LNCaP clone FGC (cell line): ENCODE measurements around the gene RBM46.
"Not testable (repeated sequence)": the region's sequence is repeated elsewhere in the genome, so short reads cannot be mapped to it uniquely, and the experiment has no call there.

Experiments
- DNase-seq: peaks from one replicate; pipeline ENCODE4 v3.0.0-alpha.2; 2011; ENCODE audit warnings: low read depth
- H3K4me3 ChIP-seq: 2 replicates; pipeline ENCODE4 v1.5.1; 2011; ENCODE audit warnings: mild to moderate bottlenecking, low read depth, low read length, control low read depth
- TF ChIP-seq, protein P1 (sequence below): IDR thresholded peaks from 2 replicates; pipeline ENCODE4 v1.5.1; 2012; ENCODE audit warnings: mild to moderate bottlenecking; ENCODE audit not compliant: control insufficient read depth, insufficient read depth; ENCODE audit errors: extremely low read depth

Gene RBM46

DNA sequence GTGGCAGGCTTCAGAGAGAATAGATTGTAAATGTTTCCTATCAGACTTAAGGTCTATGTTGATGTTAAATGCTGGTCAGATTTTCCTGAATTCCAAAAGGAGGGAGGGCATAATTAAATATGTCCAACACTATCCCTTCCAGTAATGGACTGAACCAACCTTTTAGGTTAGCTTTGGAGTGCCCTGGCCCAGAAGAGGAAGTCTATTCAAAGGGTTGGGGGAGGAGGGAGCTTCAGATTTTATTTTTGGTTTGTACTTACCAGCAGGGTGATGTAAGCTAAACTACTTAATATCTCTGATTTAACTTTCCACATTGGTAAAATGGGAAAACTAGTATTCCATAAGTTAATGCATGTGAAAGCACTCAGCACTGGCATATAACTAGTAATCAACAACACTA, 91.1 kb downstream of the RBM46 start:
- DNase-seq: no peak
- TF ChIP-seq, protein P1, sequence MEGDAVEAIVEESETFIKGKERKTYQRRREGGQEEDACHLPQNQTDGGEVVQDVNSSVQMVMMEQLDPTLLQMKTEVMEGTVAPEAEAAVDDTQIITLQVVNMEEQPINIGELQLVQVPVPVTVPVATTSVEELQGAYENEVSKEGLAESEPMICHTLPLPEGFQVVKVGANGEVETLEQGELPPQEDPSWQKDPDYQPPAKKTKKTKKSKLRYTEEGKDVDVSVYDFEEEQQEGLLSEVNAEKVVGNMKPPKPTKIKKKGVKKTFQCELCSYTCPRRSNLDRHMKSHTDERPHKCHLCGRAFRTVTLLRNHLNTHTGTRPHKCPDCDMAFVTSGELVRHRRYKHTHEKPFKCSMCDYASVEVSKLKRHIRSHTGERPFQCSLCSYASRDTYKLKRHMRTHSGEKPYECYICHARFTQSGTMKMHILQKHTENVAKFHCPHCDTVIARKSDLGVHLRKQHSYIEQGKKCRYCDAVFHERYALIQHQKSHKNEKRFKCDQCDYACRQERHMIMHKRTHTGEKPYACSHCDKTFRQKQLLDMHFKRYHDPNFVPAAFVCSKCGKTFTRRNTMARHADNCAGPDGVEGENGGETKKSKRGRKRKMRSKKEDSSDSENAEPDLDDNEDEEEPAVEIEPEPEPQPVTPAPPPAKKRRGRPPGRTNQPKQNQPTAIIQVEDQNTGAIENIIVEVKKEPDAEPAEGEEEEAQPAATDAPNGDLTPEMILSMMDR: no peak
- H3K4me3 ChIP-seq: no peak overlapping the region

DNA sequence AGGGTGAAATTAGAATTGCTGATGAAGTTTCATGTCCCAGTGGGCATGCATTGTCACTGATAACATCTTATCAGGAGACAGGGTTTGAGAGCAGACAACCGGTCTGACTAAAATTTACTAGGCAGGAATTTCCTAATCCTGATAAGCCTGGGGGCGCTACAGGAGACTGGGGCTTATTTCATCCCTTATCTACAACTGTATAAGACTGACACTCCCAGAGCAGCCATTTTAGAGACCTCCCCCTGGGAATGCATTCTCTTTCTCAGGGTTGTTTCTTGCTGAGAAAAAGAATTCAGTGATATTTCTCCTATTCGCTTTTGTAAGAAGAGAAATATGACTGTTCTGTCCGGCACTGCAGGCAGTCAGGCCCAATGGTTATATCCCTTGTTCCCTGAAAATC, 93.0 kb downstream of the RBM46 start:
- not testable (repeated sequence) for H3K4me3 ChIP-seq, DNase-seq

DNA sequence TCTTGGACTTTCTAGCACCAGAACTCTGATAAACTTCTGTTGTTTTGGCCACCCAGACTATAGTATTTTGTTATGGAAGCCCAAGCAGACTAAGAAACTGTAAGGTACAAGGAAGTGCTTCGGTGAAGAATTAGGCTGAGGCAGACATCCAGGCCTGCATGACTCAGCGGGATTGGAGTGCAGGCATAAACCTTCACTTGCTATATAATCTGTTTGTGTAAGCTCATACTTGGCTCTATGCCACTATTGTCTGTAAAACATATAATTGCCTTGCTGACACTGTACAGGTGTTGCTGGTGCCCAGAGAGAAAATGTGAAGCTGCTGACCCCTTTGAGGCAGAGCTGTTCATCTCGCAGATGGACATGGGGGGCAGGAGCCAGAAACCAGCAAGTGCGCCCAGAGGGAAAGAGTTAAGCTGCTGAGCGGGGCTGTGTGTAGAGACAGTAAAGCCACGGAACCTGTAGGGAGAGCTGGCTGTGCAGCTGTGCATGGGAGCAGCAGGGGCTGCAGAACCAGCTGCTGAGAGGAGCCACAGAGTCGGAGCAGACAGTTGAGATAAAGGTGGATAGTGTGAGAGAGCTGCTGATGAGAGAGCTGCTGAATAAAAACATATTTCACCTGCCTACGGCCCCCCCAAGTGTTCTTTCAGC, 96.2 kb downstream of the RBM46 start:
- TF ChIP-seq, protein P1: no peak
- DNase-seq: peak; percentile 18

More for the DNA sequence above, 96.2 kb downstream of the RBM46 start:
- H3K4me3 ChIP-seq: no peak overlapping the region
